HG02763 (cell line): Measurements from ENCODE around the gene BRPF3.

ENCODE experiments used
- ATAC-seq: cut with Tn5 transposase; IDR thresholded peaks from one replicate; pipeline ENCODE4 v1.9.1; 2021; ENCODE audit warnings: mild to moderate bottlenecking, moderate library complexity; ENCODE audit not compliant: unreplicated experiment

The BRPF3 gene

DNA sequence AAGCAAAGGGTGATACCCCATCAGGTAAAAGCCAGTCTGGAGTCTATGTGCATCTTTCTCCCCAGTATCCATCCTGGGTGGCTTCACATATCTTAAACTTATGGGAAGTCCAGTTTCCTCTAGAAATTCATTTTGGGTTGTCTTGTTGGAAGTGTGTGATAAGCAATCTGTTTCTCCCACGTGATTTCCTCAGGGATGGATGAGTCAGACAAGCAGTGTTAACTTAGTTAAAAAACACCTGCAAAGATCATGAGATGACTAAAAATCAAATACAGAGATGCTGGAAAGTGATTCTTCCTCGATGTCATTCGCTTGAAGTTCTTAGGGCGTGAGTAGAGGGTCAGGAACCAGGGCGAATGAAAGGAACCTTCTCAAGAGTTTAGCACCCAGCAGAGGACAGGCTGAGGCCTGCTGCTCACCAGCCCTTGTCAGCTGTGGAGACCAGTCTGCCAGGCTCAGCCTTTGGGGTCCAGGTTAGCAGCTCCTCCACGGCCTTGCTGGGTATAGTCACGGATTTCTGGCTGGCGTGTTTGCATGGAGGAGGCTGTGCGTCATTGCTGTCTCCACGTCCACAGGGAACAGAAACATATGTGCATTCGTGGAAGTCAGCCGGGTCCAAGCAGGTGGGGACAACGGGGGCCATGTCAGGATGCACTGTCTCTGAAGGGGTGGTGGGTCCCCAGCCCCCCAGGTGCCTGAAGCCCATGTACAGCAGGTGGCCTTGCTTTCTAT lies 70.5 kb downstream of the BRPF3 start:
- ATAC-seq: no peak

DNA sequence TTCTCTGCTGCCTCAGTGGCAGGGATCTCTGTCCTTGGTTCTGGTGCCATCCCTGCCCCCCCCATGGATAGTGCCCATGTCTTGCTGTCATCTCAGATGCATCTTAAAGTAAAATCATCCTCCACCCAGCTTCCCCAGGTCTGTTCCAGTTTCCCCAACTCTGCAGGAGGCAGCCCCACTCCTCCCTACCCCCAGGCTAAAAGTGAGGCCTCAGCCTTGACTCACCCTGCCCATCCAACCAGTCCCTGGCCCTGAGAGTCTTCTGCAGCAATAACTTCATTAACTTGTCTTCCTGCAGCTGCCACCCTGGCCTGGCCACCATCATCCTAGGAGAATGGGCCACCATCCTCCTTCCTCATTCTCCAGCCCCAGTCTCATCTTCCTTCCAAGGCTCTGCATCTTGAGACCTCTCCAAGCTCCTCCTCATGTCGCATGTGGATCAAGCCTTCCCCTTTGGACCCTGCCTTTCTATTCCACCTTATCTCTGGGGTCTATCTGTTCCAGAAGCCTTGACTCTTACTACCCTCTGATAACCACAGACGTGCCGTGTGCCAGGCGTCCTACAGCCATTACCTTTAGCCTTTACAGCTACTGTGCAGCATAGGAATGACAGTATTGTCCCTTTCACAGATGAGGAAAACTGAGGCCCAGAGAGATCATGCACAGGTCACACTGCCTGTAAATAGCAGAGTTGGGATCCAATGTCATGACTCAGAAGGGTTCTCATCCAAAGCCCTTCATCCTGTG lies 71.4 kb downstream of the BRPF3 start:
- ATAC-seq: no peak

DNA sequence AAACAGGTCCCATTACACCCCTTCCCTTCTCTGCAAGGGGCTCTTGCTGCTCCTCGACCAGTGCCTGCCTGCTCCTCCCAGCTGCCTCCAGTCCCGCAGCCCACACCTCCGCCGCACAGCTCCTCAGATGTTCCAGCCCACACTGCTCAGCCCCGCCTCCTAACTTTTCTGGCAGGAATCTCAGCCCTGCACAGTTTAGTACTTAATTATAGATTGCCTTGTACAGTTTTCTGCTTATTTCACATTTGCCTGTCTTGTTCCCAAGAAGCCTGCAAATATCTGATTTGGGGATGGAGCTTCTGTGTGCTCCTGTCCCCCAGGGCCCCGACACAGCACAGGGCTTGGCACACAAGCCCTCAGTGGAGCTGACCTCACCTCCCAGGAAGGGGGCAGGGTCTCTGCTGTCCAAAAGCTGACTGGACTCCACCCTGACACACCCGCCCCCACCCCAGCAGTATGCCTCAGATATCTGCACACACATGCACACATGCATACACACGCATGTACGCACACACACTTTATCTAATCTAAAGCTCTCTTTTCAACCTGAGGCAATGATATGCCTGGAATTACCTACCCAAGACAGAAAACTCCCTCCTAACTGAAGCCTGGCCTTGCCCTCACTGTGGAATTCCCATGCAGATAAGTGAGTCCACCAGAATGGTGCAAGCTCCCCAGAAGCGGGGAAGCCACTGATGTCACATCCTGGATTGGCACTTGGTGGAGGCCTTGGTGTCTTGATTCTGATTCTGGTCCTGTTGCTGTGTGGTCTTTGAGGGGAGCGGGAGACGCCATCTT lies 72.1 kb downstream of the BRPF3 start:
- ATAC-seq: no peak

DNA sequence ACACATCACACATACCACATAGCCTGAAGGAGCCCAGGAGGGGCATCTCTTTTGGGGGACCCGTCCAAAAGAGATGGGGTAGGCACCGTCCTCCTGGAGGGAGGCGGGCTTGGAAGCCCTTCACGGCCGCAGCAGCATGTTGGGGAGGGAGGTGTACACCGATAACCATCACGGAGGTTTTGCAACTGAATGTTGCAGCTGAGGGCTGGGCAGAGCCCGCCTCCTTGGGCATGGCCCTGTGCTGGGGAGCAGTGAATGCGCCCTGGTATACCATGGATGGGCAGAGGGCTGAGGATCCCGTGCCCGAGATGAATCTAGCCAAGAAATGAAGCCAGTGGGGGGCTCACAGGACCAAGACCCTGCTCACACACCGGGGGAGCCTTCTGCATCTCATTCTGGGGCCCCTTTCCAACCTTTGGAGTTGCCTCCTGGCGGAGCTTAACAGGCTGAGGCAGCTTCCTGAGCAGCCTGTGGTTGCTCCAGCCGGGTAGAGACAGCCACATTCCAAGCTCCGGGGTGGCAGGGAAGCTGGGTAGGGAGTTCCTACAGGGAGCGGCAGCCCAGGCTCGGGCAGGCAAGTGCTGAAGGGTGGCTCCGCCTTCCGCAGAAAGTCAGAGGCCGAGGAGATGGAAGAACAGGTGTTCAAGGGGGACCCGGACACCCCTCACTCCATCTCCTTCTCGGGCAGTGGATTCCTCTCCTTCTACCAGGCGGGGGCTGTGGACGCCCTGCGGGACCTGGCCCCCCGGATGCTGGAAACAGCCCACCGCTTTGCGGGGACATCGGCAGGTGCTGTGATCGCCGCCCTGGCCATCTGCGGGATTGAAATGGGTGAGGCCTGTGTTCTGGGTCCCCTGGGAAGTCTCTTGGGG lies 73.5 kb downstream of the BRPF3 start, which contains the start of gene PNPLA1:
Gene PNPLA1, plus strand, starts transcription at position 227 of the 872 bp plus-strand sequence. Its CDS starts 400 bp downstream, at position 627.
- no peak for ATAC-seq

DNA sequence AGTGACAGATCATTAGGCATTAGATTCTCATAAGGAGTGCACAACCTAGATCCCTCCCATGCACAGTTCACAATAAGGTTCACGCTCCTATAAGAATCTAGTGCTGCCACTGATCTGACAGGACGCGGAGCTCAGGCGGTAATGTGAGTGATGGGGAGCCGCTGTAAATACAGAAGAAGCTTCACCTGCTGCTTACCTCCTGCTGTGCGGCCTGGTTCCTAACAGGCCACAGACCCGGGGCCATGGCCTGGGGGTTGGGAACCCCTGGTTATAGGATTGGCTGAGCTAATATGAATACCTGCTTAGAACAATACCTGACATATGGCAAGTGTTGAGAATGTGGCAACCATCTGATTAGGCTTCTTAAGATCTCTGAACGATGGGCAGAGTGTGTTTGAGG lies 75.7 kb downstream of the BRPF3 start:
- ATAC-seq: no peak

DNA sequence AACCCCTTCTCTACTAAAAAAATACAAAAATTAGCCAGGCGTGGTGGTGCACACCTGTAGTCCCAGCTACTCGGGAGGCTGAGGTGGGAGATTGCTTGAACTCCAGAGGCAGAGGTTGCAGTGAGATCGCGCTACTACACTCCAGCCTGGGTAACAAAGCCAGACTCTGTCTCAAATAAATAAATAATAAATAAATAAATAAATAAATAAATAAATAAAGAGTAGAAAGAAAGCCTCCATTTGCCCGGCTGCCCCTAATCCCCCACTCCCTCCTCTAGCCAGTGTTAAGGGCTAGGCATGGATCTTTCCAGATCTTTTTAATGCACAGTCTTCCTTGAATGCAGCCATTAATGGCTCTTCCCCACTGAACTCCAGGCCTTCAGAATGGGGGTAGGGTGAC lies 76.5 kb downstream of the BRPF3 start:
- ATAC-seq: no peak

DNA sequence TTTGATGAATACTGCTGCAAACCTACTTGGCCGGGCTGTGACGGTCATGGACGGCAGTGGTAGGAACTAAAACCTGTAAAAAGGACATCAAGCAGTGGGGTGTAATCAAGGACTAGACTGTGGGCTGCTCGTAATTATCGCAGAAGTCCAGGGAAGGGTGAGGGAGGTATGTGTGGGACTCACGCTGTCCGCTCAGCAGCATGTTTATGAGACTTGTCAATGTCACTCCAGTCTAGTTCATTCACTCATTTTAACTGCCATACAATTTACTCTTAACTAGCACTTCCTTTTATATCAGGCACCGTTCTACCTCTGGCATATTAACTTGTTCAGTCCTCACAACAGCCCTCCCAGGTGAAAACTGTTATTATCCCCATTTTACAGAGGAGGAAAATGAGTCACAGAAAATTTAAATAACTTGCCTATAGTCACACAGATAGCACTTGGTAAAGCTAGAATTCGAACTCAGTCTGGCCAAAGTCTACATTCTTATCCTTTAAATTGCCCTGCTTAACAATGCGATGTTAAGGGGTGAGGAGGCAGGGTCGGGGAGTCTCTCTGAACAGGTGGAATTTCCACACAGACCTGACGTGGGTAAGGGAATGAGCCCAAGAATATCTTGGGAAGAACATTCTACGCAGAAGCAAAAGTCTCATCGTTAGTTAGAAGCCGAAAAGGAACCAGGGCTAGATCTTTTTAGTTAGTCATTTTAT lies 77.4 kb downstream of the BRPF3 start:
- ATAC-seq: no peak

DNA sequence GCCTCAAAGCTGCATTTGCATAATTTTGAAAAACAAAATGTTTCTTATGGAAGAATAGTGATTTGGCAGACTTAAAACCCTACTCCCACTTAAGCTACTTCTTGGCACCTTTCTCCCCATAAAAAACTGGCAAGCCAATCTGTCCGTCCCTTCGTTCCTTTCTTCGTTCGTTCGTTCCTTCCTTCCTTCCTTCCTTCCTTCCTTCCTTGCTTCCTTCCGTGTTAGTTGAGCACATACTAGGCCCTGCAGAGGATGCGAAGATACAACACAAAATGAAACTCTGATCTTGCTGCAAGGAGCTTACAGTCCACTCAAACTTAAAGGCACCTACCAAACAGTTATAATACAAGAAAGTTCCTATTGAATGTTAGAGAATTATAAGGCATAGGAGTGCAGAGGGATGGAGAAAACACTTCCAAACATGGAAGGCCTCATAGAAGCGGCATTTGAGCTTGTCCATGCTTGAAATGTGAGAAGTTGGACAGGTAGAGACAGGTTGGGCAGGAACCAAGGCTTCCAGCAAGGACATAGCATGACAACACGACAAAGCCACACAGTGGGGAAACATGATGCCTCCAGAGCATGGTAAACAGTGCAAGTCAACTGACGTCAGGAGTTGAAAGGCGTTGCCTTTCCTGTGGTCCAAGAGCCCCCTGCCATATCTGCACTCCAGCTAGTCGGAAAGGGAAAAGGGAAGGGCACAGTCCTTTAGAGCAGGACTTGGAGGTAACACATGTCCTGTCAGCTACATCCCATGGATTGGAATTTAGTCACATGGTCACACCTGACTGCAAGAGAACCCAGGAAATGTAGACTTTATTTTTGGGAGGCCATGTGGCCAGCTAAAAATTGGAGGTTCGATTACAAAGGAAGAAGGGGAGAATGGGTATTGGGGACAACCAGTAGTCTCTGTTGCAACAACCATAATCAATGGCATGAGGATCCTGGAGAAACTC lies 80.3 kb downstream of the BRPF3 start:
- ATAC-seq: no peak

DNA sequence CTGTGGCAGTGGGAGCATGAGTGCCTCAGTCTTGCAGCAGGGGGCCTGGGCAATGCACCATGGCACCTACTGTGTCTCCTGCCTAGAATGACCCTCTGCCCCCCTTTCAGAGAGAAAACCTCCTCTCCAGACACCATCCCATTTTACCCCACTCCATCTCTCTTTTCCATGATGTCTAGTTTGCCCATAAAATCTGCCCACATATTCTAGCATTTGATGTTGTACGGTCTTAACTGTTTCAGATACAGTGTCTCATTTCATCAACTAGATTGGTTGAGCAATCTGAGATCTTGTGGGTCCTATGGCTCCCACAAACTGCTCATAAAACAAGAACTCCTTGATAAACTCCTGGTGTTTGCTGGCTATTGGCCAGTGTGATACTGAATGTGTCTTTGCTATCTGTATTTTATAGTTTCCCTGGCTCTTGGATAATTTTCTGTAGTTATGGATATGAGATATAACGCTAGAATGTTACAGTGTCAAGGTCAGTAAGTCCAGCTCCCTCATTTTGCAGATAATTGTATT lies 81.5 kb downstream of the BRPF3 start:
- ATAC-seq: no peak

DNA sequence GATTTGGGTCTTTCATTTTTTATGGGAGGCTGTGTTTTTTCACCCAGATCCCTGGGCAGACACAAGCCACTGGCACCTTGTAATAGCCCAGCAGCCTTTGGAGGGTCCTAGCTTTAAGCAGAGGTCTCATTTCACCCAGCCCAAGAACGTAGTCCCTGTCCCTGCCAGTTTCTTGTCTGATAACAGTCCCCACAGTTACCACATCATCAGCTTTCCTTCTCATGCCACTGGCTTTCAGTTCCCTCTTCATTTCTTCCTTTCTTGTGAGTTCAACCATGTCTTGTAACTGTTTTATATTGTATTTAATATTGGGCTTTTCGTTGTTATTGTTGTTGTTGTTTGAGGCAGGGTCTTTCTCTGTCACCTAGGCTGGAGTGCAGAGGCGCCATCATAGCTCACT lies 83.9 kb downstream of the BRPF3 start:
- no peak for ATAC-seq

DNA sequence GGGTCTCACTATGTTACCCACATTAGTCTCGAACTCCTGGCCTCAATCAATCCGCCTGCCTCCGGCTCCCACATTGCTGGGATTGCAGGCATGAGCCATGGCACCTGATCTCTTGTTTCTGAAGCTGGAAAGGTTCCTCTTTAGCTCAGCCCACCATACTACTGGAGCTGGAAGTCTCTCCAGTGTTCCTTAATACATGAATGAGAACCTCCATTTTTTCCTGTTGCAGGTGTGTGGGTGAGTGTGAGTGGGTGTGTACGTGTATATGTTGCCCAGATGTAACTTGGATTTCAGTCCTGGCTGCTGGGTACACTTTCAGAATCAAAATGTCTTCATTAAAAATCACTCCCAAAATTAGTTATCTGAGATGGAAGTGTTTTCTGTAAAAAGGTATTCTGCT lies 84.4 kb downstream of the BRPF3 start:
- no peak for ATAC-seq
